Gastrocnemius medialis (tissue), 4 donors: Measurements from ENCODE around the gene ATP2B1.

Experiments used
- CTCF ChIP-seq, 5 experiments: fragments of 450-650 bp in 3 of 5; fragments of 200-600 bp in 2 of 5; sonication (generic) in 2 of 5; IDR thresholded peaks in 4 of 5; conservative IDR thresholded peaks in 1 of 5; 1 replicate in 4 of 5; 2 replicates in 1 of 5; pipeline ENCODE4 v1.5.1; 2016 to 2019; ENCODE audit warnings: antibody characterized with exemption in 5 of 5, mild to moderate bottlenecking in 3 of 5, moderate library complexity in 3 of 5
- POLR2A ChIP-seq, 2 donors: fragments of 450-650 bp; IDR thresholded peaks; one replicate each; pipeline ENCODE4 v1.6.1; 2017; ENCODE audit warnings: antibody characterized with exemption in 2 of 2, mild to moderate bottlenecking in 2 of 2, moderate library complexity in 2 of 2

- TF ChIP-seq CTCF (IDR thresholded peaks at IDR 0.05 in 4 of 5, conservative IDR thresholded peaks at IDR 0.05 in 1 of 5) (no peak), POLR2A (IDR thresholded peaks at IDR 0.05) (no peak)
Observed at GRCh38 chr12:89672589-89672979, 36.1 kb downstream of the ATP2B1 start.
